Measurements from ENCODE around the gene PRR33. TPM values are rescaled to one million over a fixed set of nuclear protein-coding genes. Genes with fewer than 3 reads are reported as not detected.

The PRR33 gene
- total and polyA plus RNA-seq, 4 experiments from 2014 or later: 0.18 TPM; not detected in 3

GRCh38 chr11:1927026-1927847 is 35.5 kb upstream of the PRR33 start:
- intact Hi-C loops (cut with micrococcal nuclease): no loop called here
- CTCF ChIA-PET (ENCODE audit: partially characterized antibody): no interaction called here
- H3K9me3 Mint-ChIP-seq: no peaks in the 10 kb centered on the region

GRCh38 chr11:1926156-1927025 is 34.7 kb upstream of the PRR33 start:
- no peak overlapping the region for H3K27ac ChIP-seq (ENCODE audit: low read depth, low read length)
- POLR2A ChIA-PET (ENCODE audit: partially characterized antibody): no interaction called here
- no peaks in the 10 kb centered on the region for H3K4me1 ChIP-seq (ENCODE audit: insufficient read depth, low read length)
- Mint-ChIP-seq H3K27ac (no peak overlapping the region), H3K27me3 (peaks cover 0 to 9% of the 10 kb centered on the region in 2 donors), H3K9me3 (no peaks in the 10 kb centered on the region), H3K36me3 (no peaks in the 10 kb centered on the region), H3K4me3 (no peak overlapping the region), H3K4me1 (peaks cover 6 to 14% (median 11%) of the 10 kb centered on the region in 4 donors)
- no peak for DNase-seq
- H3K9me3 ChIP-seq (ENCODE audit: control insufficient read depth in 1 of 2, low read length in 2 of 2): no peaks in the 10 kb centered on the region
- intact Hi-C loops (cut with micrococcal nuclease): no loop called here
- no peaks in the 10 kb centered on the region for H3K36me3 ChIP-seq (ENCODE audit: insufficient read depth, low read length)
- CTCF ChIA-PET (ENCODE audit: partially characterized antibody): no interaction called here
- no peaks in the 10 kb centered on the region for H3K27me3 ChIP-seq (ENCODE audit: insufficient read depth, low read length)
- no peak overlapping the region for H3K4me3 ChIP-seq (ENCODE audit: low read length in 2 of 2)

More at GRCh38 chr11:1927026-1927847, 35.5 kb upstream of the PRR33 start:
- peaks cover 6 to 14% (median 11%) of the 10 kb centered on the region in 4 donors for H3K4me1 Mint-ChIP-seq
- no peak overlapping the region for H3K4me3 Mint-ChIP-seq
- no peak for DNase-seq
- H3K27me3 ChIP-seq (ENCODE audit: insufficient read depth, low read length): no peaks in the 10 kb centered on the region
- no peaks in the 10 kb centered on the region for H3K9me3 ChIP-seq (ENCODE audit: control insufficient read depth in 1 of 2, low read length in 2 of 2)
- H3K36me3 Mint-ChIP-seq: no peaks in the 10 kb centered on the region
- POLR2A ChIA-PET (ENCODE audit: partially characterized antibody): no interaction called here
- no peaks in the 10 kb centered on the region for H3K4me1 ChIP-seq (ENCODE audit: insufficient read depth, low read length)
- peaks cover 2 to 7% of the 10 kb centered on the region in 2 donors for H3K27me3 Mint-ChIP-seq
- no peak overlapping the region for H3K4me3 ChIP-seq (ENCODE audit: low read length in 2 of 2)
- no peak overlapping the region for H3K27ac Mint-ChIP-seq
- H3K36me3 ChIP-seq (ENCODE audit: insufficient read depth, low read length): no peaks in the 10 kb centered on the region
- H3K27ac ChIP-seq (ENCODE audit: low read depth, low read length): no peak overlapping the region

- Mint-ChIP-seq H3K4me3 (no peak overlapping the region), H3K27me3 (peaks cover 0 to 9% of the 10 kb centered on the region in 2 donors), H3K4me1 (peaks cover 6 to 13% (median 10%) of the 10 kb centered on the region in 4 donors), H3K36me3 (no peaks in the 10 kb centered on the region), H3K9me3 (no peaks in the 10 kb centered on the region), H3K27ac (no peak overlapping the region)
- intact Hi-C loops (cut with micrococcal nuclease): no loop called here
- Histone ChIP-seq H3K9me3 (ENCODE audit: control insufficient read depth in 1 of 2, low read length in 2 of 2) (no peaks in the 10 kb centered on the region), H3K36me3 (ENCODE audit: insufficient read depth, low read length) (no peaks in the 10 kb centered on the region), H3K4me1 (ENCODE audit: insufficient read depth, low read length) (no peaks in the 10 kb centered on the region), H3K27ac (ENCODE audit: low read depth, low read length) (no peak overlapping the region), H3K4me3 (ENCODE audit: low read length in 2 of 2) (no peak overlapping the region), H3K27me3 (ENCODE audit: insufficient read depth, low read length) (no peaks in the 10 kb centered on the region)
- peak in 1 of 5 donors; percentile 18 for DNase-seq
- POLR2A ChIA-PET (ENCODE audit: partially characterized antibody): no interaction called here
- CTCF ChIA-PET (ENCODE audit: partially characterized antibody): no interaction called here
These were observed 33.9 kb upstream of the PRR33 start for GRCh38 chr11:1925373-1926155.

GRCh38 chr11:1924646-1925372 is 33.1 kb upstream of the PRR33 start:
- Histone ChIP-seq H3K27ac (ENCODE audit: low read depth, low read length) (no peak overlapping the region), H3K4me1 (ENCODE audit: insufficient read depth, low read length) (no peaks in the 10 kb centered on the region), H3K27me3 (ENCODE audit: insufficient read depth, low read length) (no peaks in the 10 kb centered on the region), H3K36me3 (ENCODE audit: insufficient read depth, low read length) (no peaks in the 10 kb centered on the region), H3K4me3 (ENCODE audit: low read length in 2 of 2) (no peak overlapping the region), H3K9me3 (ENCODE audit: control insufficient read depth in 1 of 2, low read length in 2 of 2) (no peaks in the 10 kb centered on the region)
- Mint-ChIP-seq H3K4me1 (peaks cover 3 to 8% (median 7%) of the 10 kb centered on the region in 4 donors), H3K4me3 (no peak overlapping the region), H3K9me3 (no peaks in the 10 kb centered on the region), H3K27me3 (peaks cover 0 to 7% of the 10 kb centered on the region in 2 donors), H3K27ac (no peak overlapping the region), H3K36me3 (no peaks in the 10 kb centered on the region)
- intact Hi-C loops (cut with micrococcal nuclease): no loop called here
- DNase-seq: peak in 1 of 5 donors; percentile 25
- ChIA-PET POLR2A (ENCODE audit: partially characterized antibody) (no interaction called here), CTCF (ENCODE audit: partially characterized antibody) (no interaction called here)

GRCh38 chr11:1924181-1924580 is 32.5 kb upstream of the PRR33 start:
- no peak overlapping the region for H3K27ac Mint-ChIP-seq
- H3K27ac ChIP-seq (ENCODE audit: low read depth, low read length): no peak overlapping the region
- H3K27me3 ChIP-seq (ENCODE audit: insufficient read depth, low read length): no peaks in the 10 kb centered on the region
- ChIA-PET CTCF (ENCODE audit: partially characterized antibody) (no interaction called here), POLR2A (ENCODE audit: partially characterized antibody) (no interaction called here)
- H3K4me3 Mint-ChIP-seq: no peak overlapping the region
- peak in 1 of 5 donors; percentile 19 for DNase-seq
- no peaks in the 10 kb centered on the region for H3K36me3 Mint-ChIP-seq
- no peaks in the 10 kb centered on the region for H3K9me3 ChIP-seq (ENCODE audit: control insufficient read depth in 1 of 2, low read length in 2 of 2)
- no peaks in the 10 kb centered on the region for H3K4me1 ChIP-seq (ENCODE audit: insufficient read depth, low read length)
- H3K27me3 Mint-ChIP-seq: peaks cover 0 to 7% of the 10 kb centered on the region in 2 donors
- H3K9me3 Mint-ChIP-seq: no peaks in the 10 kb centered on the region
- H3K4me1 Mint-ChIP-seq: peaks cover 1 to 8% (median 7%) of the 10 kb centered on the region in 4 donors
- intact Hi-C loops (cut with micrococcal nuclease): no loop called here
- no peaks in the 10 kb centered on the region for H3K36me3 ChIP-seq (ENCODE audit: insufficient read depth, low read length)
- no peak overlapping the region for H3K4me3 ChIP-seq (ENCODE audit: low read length in 2 of 2)

GRCh38 chr11:1923201-1923956 is 31.7 kb upstream of the PRR33 start:
- ChIA-PET CTCF (ENCODE audit: partially characterized antibody) (interaction anchor here (1.5 kb wide), 1 partner anchor 34 kb away, joined by 4 read pairs; no protein-coding TSS in a partner anchor), POLR2A (ENCODE audit: partially characterized antibody) (interaction anchor here (2.7 kb wide), 1 partner anchor 69 kb away, joined by 9 read pairs; no protein-coding TSS in a partner anchor)
- Mint-ChIP-seq H3K4me3 (no peak overlapping the region), H3K27ac (peak overlapping the region in 2 of 7 donors; percentile 23 to 35), H3K36me3 (no peaks in the 10 kb centered on the region), H3K9me3 (no peaks in the 10 kb centered on the region), H3K4me1 (peaks cover 4 to 8% (median 7%) of the 10 kb centered on the region in 4 donors), H3K27me3 (peaks cover 0 to 7% of the 10 kb centered on the region in 2 donors)
- Histone ChIP-seq H3K36me3 (ENCODE audit: insufficient read depth, low read length) (no peaks in the 10 kb centered on the region), H3K27ac (ENCODE audit: low read depth, low read length) (no peak overlapping the region), H3K9me3 (ENCODE audit: control insufficient read depth in 1 of 2, low read length in 2 of 2) (no peaks in the 10 kb centered on the region), H3K27me3 (ENCODE audit: insufficient read depth, low read length) (no peaks in the 10 kb centered on the region), H3K4me1 (ENCODE audit: insufficient read depth, low read length) (no peaks in the 10 kb centered on the region), H3K4me3 (ENCODE audit: low read length in 2 of 2) (no peak overlapping the region)
- no peak for DNase-seq
- intact Hi-C loops (cut with micrococcal nuclease): no loop called here

Data from CD4-positive, alpha-beta memory T cell (primary cell).